ENCODE data around the gene LPP.
"Not testable (repeated sequence)": the region's sequence is repeated elsewhere in the genome, so short reads cannot be mapped to it uniquely, and the experiment has no call there.

LPP gene

GRCh38 chr3:188154014-188154808, at the start of gene LPP:
TSS of gene LPP (plus strand) at chr3:188154157. CDS start at chr3:188406121, 251,964 bp downstream.
- DNase-seq (ENCODE audit: low read depth): peak; percentile 78

- DNase-seq (ENCODE audit: low read depth): no peak
These were observed 48.0 kb upstream of the LPP start for GRCh38 chr3:188106006-188106405.

GRCh38 chr3:188106454-188106853, 47.5 kb upstream of the LPP start:
- no peak for DNase-seq (ENCODE audit: low read depth)

GRCh38 chr3:188106887-188107830, 46.8 kb upstream of the LPP start:
- no peak for DNase-seq (ENCODE audit: low read depth)

GRCh38 chr3:188108703-188109412, 45.1 kb upstream of the LPP start:
- no peak for DNase-seq (ENCODE audit: low read depth)

GRCh38 chr3:188111002-188111584, 42.9 kb upstream of the LPP start:
- DNase-seq (ENCODE audit: low read depth): no peak

GRCh38 chr3:188113756-188114155, 40.2 kb upstream of the LPP start:
- DNase-seq (ENCODE audit: low read depth): no peak

- DNase-seq (ENCODE audit: low read depth): no peak
These were observed 34.1 kb upstream of the LPP start for GRCh38 chr3:188119846-188120245.

- DNase-seq (ENCODE audit: low read depth): no peak
These were observed 31.3 kb upstream of the LPP start for GRCh38 chr3:188122571-188123169.

GRCh38 chr3:188123170-188123905, 30.6 kb upstream of the LPP start:
- no peak for DNase-seq (ENCODE audit: low read depth)

- no peak for DNase-seq (ENCODE audit: low read depth)
These were observed 29.8 kb upstream of the LPP start for GRCh38 chr3:188124184-188124583.

- no peak for DNase-seq (ENCODE audit: low read depth)
These were observed 28.9 kb upstream of the LPP start for GRCh38 chr3:188125076-188125475.

GRCh38 chr3:188126276-188126675, 27.7 kb upstream of the LPP start:
- DNase-seq (ENCODE audit: low read depth): no peak

GRCh38 chr3:188126934-188127333, 27.0 kb upstream of the LPP start:
- DNase-seq (ENCODE audit: low read depth): no peak

GRCh38 chr3:188128905-188129304, 25.1 kb upstream of the LPP start:
- no peak for DNase-seq (ENCODE audit: low read depth)

GRCh38 chr3:188131023-188131422, 22.9 kb upstream of the LPP start:
- not testable (repeated sequence) for DNase-seq (ENCODE audit: low read depth)

- DNase-seq (ENCODE audit: low read depth): no peak
These were observed 20.7 kb upstream of the LPP start for GRCh38 chr3:188133219-188133618.

- no peak for DNase-seq (ENCODE audit: low read depth)
These were observed 20.3 kb upstream of the LPP start for GRCh38 chr3:188133646-188134045.

- no peak for DNase-seq (ENCODE audit: low read depth)
These were observed 19.9 kb upstream of the LPP start for GRCh38 chr3:188134079-188134478.

- DNase-seq (ENCODE audit: low read depth): no peak
These were observed 19.1 kb upstream of the LPP start for GRCh38 chr3:188134856-188135255.

GRCh38 chr3:188135271-188135670, 18.7 kb upstream of the LPP start:
- no peak for DNase-seq (ENCODE audit: low read depth)

All from activated gamma-delta T cell treated with anti-CD3 and anti-CD28 coated beads, Interleukin-2, amount 50 U/mL, for 16 hours (primary cell).